ENCODE data around the gene BCAR3.
A peak's percentile ranks its signal among the peaks of the same experiment; 100 is the strongest.
"Not testable (repeated sequence)": the region's sequence is repeated elsewhere in the genome, so short reads cannot be mapped to it uniquely, and the experiment has no call there.

BCAR3 gene

DNA sequence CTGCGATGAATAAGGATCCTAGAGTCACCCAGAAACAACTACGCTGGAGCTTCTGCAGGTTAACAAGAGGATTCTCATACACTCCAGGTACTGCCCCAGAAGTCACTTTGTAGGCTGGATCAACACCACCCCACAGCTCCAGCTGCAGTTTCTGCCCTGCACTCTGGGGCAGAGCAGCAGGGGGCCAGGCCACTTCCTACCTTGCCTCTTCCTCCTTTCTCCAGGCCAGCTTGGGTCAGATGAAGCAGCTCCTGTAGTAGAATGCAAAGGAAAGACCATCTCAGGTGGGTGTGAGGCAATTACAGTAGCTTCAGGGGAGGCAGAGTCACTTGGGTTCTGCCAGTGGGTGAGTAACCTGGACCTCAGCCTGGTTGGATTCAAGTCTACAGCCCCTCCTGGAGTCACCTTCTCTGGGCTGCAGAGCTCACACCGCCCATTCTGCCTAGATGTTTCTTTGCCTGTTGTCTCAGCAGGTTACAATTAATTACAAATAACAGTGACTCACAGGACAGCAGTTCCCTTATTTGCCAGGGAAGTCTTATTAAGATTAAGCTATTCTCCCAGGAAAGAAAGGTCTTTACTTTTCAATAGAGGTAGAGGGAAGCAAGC, 24.4 kb upstream of the BCAR3 start:
- no peak for DNase-seq (ENCODE audit: low read depth, low spot score)

DNA sequence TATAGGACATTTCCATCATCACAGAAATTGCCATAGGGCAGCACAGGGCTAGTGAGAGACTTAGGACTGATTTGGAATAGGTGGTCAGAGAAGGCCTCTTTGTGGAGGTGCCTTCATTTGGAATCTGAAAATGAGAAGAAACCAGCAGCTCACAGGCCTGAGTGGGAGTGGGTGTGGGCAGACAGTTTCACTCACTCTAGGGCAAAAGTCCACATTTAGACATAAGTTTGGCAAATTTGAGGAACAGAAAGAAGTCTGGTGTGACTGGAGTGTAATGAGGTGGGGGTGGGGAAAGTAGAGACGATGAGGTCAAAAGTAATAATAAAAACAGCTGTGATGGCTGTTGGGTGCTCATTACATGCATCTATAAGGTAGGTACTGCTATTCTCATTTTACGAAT, 22.4 kb upstream of the BCAR3 start:
- DNase-seq (ENCODE audit: low read depth, low spot score), result no peak

DNA sequence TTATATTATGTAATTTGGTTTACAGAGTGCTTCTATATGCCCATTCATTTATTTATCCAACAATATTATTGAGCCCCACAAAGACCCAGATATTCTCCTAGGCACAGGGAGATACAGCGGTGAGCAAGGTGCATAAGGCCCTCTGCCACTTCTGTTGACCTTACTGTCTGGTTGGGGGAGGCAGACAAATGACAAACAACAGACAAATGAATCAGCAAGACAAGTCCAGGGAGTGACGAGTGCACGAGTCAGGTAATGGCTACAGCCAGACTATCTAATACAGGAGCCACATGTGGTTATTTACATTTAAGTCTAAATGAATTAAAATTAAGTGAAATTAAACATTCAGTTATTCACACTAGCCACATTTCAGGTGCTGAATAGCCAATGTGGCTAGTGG, 22.0 kb upstream of the BCAR3 start:
- DNase-seq (ENCODE audit: low read depth, low spot score), result no peak

DNA sequence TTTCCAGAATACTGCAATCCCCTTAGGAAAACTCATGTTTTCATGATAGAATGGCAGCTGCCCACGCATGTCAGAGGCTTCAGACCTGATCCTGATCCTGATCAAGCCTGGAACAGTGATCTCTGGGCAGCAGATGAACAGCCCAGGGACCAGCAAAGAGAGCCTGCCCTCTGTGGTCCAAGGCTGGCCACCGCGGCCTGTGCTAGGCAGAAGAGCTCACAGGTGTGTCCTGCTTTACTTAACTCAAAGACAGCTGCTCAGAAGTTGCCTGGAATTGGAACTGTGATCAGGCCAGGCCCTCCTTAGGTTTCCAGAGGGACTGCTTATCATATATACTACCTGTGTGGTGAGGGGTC, 21.2 kb upstream of the BCAR3 start:
- DNase-seq (ENCODE audit: low read depth, low spot score), result no peak

DNA sequence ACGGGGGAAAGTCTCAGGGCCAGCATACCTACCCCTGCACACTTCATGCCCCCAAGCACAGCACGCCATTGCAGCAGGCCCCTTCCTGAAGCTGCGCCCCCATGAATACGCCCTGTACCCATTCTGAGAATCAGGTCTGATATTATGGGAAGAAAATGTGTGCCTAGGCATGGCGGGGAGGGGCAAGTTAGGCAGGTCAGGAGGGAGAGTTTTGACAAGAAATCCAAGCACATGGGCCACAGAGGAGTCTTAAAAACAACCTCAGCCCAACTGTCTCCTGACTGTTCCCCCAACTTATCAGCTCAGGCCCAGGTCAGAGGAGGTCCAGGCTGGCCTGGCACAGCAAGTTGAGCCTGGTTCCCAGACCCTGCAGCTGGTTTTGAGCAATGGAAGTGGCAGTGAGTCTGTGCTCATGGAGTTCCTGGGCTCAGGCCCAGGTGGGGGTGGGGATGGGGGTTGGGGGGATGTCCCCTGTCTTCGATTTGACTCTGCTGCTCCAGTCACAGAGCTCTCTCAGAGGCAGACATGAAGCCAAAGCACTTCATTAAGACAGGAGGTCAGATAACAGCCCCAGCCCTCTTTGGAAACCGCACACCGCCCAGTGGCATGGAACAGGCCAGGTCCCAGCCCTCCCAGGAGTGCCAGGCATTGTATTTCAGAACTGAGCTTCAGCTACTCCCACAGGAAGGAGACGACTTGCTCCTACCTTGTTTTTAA, 20.6 kb upstream of the BCAR3 start:
- peak; percentile 45 for DNase-seq (ENCODE audit: low read depth, low spot score)

DNA sequence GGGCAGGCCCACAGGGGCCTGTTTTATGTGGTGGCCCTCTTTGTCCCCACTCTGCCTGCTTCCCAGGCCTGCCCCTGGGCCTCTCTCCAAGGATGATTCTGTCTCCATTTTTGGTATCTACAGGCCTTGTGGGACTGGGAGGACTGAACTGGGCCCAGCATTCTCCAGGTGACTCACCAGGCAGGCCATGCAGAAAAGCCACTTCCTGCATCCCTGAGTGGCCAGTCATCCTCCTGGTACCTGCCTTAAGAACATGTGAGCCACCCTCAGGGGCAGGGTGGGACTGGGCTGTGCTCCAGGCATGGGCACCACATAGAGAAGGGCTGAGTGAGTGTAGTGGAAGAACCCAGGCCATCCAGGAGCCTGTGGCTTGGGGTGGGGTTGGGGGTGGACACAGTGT, 20.0 kb upstream of the BCAR3 start:
- peak; percentile 99 for DNase-seq (ENCODE audit: low read depth, low spot score)

DNA sequence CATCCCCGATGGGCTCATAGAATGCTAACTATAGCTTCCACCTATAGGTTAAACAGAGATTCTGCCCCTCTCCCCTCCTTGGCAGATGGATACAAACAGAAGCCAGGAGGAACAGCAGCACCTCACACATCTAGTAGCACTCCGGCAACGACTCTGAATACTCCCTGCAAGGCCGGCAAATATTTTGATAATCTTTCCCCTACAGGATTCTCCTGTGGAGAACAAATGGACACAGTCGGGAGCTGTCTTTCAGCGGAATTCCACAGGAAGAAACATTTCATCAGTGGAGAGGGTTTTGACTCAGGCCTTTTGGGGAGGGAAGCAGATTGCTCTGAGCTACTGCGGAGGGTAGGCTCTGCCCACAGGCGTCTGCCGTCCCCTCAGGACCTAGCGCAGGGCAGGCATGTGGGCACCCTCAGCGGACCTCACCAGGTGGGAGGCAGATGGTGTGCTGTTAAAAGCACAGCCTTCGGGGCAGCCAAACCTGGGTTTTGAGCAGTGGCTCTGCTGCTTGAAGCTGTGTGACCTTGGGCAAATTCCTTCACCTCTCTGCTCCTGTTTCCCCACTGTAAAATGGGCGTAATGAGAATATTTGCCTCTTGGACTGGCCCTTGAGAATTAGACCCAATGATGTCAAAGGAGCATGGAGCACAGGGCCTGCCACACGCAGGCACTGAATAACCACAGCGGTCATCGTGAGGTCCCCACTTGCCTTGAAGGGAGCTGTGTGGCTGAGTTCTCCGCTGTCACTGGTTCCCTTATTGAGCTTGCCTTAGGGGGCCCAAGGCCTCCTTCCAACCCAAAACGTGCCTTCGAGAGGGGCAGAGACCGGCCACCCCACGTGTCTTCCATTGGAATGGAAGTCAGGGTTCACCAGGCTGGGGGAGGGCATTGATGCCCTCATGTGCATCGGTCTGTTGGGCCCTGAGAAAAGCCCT, 19.2 kb upstream of the BCAR3 start:
- DNase-seq (ENCODE audit: low read depth, low spot score), result no peak

DNA sequence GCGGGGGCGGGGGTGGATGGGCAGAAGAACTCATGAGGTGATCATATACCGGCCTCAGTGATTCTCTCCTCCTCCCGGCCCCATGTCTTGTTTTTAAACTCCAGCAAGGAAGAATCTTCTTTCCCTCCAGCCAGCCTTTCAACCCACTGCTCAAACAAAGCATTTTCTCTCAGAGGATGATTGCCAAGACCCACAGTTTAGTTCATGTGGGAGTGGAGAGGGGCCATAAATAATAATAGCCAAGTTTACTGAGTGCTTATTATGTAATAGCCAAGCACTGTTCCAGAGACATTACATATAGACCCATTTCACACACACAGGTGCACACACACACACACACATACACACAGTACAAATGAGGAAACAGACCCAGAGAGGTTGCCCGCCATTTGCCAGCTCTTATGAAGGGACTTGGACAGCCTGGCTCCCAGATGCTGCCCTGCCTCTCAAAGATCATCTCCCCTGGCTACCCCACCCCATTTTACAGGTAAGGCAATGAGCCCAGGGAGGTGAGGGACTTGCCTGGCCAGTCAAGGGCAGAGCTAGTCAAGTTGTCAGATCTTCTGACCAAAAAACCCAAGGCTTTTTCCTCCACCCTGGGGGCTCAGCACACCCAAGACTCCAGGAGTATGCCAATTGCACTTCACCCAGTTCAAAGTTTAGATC, 18.0 kb upstream of the BCAR3 start:
- no peak for DNase-seq (ENCODE audit: low read depth, low spot score)

DNA sequence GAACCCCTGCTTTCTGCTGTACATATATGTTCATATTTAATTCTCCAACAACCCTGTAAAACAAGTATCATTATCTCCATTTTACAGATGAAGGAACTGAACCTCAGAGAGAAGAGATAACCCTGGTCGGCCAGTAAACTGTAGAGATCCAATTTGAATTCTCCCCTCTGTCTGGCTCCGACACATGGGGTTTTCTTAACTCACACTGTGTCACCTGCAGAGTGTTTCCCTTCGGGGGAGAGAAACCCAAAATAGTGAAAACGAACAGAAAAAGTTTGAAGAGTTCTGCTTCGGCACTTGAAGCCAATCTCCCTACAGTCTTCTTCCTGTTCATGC, 17.4 kb upstream of the BCAR3 start:
- DNase-seq (ENCODE audit: low read depth, low spot score), result no peak

DNA sequence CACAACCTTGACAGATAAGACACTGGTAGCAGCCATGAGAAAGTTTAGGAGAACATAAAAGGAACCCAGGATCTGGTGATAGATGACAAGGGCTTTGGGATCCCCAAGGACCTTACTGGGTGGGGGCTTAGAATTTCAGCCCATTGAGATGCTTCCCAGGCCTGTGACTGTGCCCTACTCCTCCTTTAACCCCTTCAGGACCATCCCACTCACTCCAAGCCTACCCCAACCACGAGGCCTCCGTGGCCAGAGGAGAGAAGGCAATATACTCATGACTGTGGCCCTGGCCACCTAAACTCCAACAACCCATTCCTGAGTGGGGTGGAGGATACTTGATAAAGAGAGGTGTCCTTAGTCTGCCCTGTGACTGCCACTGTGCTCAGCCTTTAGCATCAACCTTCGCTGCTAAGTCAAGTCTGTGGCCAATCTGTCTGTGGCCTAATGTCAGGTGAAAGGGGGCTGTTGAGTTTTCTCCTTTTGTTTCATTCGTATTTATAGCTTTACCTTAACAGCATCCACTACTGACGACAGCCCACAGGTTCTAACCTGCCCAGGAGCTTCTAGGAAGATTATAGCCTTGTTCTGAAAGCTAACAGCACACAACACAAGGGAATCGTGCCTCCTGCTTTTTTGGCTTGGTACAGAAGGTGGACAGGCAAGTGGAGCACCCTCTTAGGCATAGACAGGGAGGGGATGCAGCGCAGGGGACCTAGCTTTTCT, 16.9 kb upstream of the BCAR3 start:
- DNase-seq (ENCODE audit: low read depth, low spot score), result no peak

DNA sequence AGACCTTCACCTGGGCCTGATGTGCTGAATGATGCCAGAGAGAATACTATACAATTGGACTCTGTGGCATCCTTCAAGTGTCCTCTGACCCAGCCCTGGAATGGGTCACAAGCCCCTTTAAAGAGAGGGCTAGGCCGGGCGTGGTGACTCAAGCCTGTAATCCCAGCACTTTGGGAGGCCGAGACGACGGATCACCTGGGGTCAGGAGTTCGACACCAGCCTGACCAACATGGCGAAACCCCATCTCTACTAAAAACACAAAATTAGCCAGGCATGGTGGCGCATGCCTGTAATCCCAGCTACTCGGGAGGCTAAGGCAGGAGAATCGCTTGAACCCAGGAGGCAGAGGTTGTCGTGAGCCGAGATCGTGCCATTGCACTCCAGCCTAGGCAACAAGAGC, 15.9 kb upstream of the BCAR3 start:
- not testable (repeated sequence) for DNase-seq (ENCODE audit: low read depth, low spot score)

DNA sequence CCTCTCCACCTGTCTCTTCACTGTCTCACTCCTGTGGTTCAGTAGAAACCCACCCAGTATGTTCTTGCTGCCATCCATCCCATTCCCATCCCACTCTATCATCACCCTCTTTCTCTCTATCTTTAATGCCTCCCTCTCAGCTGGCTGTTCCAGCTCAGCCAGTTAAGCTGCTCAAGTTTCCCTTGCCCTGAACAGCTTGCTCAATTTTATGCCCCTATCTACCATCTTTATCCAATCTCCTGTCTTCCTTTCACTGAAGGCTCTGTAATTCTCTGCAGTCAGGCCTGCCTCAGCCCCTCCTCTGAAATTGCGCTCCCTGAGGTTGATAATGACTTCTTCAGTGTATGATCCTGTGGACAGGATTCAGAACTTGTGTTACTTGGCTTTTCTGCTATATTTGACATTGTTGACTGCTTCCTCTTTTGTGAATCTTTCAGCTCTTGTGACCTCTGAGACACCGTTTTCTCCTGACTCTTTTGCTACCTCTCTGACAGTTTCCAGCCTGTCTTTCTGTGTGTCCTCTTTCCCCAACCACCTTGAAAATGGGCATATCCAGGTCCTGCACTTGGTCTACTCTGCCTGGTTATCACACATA, 13.9 kb upstream of the BCAR3 start:
- DNase-seq (ENCODE audit: low read depth, low spot score), result no peak

DNA sequence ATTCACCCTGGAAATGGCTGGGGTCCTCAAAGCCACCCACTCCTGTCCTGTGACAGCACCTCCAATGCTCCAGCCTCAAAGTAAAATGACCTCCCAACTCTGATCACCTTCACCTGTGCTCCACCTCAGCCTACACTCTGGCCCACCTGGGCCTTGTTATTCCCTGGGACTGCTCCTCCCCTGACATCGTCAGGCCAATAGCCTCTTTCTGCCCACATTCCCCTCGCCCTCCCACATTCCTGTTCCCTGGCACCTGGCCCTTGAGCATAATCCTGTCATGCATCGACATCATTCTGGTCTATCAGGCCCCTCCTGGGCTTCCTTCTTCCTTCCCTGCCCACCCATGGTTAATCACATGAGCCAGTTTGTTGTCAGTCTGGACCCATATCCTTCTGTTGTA, 13.2 kb upstream of the BCAR3 start:
- peak; percentile 63 for DNase-seq (ENCODE audit: low read depth, low spot score)

DNA sequence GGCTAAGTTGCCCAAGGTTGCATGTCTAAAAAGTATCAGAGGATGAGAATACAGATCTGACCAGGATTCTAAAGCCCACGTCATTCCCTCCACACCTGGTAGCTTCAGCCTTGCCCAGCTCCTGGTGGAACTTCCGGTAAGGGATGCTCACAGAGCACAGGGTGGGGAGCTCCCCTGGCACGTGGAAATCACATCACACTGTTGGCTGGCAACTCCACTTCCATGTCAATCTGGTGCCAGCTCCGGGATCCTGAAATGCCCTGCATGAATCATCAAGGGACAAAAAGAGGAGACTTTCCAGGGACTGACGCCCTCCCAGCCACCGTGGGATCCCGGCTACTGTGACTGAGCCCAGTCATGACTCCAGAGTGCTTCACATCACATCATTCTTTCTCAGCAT, 12.4 kb upstream of the BCAR3 start:
- peak; percentile 47 for DNase-seq (ENCODE audit: low read depth, low spot score)

DNA sequence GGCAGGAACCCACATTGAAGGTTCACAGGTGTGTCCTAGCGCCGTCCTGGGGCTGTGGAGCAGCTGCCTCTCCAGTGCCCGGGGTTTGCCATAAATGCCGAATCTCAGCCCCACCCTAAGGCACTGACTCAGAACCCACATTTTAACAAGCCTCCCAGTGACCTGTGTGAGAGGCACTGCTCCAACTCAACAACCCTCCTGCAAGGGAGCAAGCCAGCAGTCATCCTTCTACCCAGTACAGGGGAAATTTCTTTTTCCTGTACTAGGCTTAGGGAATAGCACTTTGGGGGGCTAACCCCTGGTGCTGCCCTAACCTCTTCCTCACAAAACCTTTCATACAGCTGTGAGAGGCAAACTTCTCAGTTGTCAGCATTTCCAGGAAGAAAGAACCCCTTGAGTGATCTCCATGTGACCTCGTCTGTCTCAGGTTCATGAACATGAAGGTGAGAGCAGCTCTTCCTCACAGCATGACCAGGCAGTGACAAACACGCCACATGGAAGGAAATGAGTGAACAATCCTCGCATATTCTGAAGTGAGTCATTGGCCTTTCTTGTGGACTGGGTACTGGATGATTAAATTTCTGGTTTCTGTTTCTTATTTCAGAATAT, 11.4 kb upstream of the BCAR3 start:
- peak; percentile 77 for DNase-seq (ENCODE audit: low read depth, low spot score)

DNA sequence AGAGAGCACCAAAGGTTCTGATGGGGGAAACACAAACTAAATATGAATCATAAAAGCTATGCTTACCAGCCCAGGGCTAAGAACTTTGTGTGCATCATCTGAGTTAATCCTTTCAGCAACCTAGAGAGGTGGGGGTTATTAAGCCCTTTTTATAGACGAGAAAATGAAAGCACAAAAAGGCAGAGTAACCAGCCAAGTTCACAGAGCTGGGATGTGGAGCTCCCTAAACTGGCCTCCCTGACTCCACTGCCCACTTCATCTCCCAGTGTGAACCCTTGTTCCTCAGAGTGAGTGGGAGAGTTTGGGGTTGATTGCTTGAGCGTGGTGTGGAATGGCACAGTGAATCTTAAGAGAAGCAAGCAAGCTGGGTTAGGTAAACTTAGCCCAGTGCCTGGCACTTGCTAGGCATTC, 10.8 kb upstream of the BCAR3 start:
- DNase-seq (ENCODE audit: low read depth, low spot score), result no peak

DNA sequence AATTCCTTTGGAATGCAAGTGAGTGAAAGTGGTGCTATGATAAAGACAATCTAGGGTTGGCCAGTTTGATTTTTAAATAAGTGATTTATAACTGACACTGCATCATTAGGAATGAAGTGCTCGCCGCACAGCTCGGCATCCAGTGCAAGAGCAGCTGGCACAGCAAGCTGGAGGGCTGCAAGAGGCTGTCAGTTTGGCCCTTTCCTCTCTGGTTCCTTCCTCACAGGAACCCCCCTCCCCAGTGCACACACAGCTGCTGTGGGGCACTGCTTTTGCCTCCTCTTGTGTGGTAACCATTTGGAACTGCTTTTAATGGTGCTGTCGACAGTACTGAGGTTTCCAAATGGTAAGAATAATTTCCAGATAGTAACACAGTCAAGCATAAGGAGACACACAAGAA, 10.4 kb upstream of the BCAR3 start:
- no peak for DNase-seq (ENCODE audit: low read depth, low spot score)

DNA sequence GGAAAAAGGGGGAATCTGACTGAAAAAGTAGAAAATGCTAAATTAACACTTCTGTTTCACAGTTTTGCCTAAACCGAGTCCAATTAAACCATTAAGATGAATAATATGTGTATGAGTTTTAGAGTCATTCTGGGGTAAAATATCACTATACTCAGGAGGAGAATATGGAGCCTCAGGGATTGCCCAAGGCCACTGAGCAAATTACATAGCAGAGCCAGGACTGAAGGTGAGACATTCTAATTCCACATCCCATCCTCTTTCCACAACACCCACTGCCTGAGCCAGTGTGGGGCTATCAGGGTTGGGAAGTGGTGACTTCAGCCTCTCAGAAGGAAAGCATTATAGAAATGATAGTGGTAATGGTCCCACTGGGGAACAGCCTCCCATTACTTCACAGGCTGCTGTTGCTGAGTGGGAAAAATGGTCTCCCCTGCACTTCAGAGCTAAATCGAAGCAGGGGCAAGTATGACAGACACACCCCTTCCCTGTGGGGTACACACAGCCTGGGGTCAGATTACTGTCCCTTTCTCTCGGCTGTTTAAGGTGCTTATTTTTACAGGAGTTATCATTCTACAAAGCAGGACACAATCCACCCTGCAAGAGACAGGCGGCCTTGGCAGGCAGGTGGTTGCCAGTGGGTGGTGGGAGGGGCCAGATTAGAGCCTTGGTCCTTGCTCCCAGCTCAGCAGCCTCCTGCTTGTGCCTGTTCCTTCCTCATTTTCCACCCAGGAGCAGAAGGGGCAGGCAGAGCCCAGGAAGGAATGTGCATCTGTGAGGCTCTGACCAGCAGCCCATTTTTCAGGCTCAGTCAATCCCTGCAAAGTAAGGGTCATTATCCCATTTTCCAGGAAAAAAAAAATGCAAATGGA, 9.5 kb upstream of the BCAR3 start:
- DNase-seq (ENCODE audit: low read depth, low spot score), result no peak

DNA sequence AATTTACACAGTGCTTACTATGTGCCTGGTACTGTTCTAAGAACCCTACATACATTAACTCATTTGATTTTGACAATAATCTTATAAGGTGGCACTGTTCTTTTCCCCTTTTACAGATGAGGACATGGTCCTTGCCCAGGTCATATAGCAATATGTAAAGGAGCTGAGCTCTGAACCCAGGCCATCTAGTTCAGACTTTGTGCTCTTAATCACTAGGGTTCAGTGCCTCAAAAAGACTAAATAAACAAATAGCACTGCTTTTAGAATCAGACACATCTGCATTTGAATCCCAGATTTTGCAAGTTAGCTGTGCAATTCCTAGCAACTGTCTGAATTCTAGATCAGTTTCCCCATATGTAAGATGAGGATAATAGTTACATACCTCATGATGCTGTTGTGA, 8.7 kb upstream of the BCAR3 start:
- DNase-seq (ENCODE audit: low read depth, low spot score), result no peak
